Effector CD8-positive, alpha-beta T cell (primary cell): ENCODE measurements around the gene CD276.
"Not testable (repeated sequence)": the region's sequence is repeated elsewhere in the genome, so short reads cannot be mapped to it uniquely, and the experiment has no call there.

Experiments used
- DNase-seq: peaks from one replicate; lab custom pipeline; 2025; lab: John Stamatoyannopoulos, UW
- total RNA-seq, 4 experiments: gene quantifications; one replicate each; lab custom pipeline; 2026; lab: John Stamatoyannopoulos, UW

CD276 gene
- 0 to 2.7 (median 0.44) reads per million in 4 experiments for total RNA-seq

DNA sequence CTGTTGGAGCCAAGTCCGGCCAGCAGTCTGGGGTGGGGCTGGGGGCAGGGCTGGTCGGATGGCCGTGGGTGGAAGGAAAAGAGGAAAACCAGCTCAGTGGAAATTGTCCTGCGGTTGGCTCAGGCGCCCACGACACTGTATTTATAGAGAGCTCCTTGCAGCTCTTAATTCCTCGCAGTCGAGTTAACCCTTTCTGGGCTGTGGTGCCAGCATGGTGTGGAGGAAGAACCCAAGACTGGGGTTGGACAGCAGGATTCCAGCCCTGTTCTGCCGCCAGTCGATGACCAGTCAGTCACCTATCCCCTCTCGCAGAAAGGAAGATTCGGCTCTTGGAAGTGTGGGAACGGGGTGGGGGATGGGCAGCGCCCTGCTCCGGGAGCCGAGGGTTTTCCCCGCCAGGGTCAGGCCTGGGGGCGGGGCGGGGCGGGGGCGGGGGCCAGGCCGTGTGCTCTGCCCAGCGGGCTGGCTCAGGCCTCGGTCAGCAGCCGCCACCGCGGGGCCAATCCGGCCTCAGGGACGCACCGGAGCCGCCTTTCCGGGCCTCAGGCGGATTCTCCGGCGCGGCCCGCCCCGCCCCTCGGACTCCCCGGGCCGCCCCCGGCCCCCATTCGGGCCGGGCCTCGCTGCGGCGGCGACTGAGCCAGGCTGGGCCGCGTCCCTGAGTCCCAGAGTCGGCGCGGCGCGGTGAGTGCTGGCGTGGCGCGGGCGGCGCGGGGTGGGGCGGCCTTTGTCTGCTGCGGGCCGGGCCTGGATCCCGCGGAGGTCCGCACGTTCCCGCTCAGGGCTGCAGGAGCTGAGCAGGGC, at the start of gene CD276:
Gene CD276, plus strand, starts transcription at position 607 of the 804 bp plus-strand sequence. CDS start 15,257 bp downstream, outside the sequence.
- DNase-seq, result no peak

DNA sequence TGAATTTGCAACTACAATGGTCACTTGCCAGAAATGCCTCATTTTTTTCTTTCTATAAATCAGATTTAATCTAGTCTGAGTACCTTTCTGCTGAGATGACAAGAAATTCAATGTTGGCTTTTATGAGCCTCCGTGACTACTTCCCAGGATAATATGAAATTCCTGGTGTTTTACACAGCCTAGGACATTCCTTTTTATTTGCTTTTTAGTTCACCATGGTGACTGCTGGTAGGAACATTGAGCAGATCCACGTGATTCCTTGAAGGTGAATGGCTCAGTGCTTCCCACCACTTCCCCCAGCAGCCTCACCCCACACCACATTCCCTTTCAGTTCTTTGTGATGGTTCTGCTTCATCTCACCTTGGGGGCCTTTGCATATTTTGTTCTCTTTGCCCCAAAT, 46.7 kb upstream of the CD276 start:
- no peak for DNase-seq

DNA sequence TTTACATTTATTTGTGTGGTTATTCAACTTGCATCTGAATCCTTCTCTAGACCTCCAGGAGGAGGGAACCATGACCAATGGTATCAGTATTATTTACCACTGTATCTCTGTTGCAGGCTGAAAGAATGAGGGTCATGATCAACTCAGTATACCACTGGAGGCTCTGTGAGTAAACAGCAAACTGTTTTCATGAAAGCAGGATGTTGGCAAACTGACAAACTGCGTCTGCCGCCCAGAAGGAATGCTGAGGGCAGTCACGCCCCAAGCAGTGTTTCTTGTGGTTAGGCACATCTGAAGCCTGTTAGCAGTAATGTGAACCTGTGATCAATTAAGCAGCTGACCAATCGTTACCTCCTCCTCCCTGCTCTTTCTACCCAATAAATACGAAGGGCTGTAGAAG, 44.7 kb upstream of the CD276 start:
- not testable (repeated sequence) for DNase-seq

DNA sequence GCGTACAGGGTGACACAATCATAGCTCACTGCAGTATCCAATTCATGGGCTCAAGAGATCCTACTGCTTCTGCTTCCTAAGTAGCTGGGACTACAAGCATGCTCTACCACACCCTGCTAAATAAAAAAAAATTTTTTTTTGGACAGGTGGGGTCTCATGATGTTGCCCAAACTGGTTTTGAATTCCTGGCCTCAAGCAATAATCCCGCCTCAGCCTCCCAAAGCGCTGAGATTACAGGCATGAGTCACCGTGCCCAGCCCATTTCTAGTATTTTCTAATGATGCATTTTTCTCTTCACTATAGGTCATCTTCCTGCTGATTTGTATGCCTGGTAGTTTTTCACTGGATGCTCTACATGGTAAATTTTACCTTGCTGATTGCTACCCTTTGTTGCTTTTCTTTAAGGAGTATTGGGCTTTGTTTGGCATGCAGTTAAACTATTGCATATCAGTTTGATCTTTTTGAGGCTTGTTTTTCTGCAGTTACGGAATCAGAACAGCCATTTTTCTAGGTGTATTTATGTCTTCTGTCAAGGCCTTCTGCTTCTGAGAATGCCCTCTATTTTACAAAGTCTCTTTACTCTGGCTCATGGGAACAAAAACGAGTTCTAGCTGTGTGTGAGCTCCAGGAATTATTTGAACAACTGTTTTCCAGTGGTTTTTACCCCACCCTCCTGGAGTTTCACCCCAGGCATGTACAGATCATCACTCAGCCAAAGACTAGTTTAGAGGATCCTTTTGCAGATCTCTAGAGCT, 36.7 kb upstream of the CD276 start:
- DNase-seq, result no peak

DNA sequence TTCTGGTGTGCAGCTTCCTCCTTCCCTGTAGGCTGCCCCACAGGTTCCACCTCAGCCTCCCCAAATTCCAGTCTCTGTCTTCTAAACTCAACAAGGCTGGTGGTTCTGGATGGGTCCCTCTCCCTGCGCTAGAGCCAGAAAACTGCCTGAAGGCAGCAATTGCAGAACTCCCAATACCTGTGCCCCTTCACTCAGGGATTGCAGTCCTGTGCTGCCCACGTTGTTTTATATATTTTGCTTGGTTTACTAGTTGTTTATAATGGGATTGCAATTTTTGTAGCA, 36.2 kb upstream of the CD276 start:
- no peak for DNase-seq

DNA sequence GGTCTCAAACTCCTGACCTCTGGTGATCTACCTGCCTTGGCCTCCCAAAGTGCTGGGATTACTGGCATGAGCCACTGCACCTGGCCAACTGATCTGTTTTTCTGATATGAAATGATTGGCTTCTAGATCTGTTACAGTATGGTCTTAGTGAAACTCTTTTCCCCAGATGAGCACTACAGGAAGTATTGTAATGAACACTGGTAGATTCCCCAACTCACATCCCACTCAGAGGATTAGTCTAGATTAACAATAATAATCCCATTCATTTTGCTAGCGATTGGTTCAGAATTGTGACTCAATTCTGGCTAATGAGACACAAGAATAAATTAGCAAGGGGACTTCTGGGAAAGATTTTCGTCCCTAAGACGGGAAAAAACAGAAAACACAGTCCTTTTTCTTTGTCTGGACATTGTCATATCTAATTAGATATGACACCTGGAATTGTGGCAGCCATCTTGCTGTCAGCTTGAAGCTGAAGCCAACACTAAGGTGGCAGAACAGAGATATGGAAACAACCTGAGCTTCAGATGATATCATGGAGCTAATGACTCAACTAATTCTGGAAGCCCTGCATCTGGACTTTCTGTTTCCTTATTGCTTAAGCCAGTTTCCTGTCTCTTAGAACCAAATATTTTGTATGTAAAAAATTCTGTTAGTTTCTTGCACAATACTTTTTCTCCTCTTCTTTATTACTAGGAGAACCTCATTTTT, 33.6 kb upstream of the CD276 start:
- no peak for DNase-seq

DNA sequence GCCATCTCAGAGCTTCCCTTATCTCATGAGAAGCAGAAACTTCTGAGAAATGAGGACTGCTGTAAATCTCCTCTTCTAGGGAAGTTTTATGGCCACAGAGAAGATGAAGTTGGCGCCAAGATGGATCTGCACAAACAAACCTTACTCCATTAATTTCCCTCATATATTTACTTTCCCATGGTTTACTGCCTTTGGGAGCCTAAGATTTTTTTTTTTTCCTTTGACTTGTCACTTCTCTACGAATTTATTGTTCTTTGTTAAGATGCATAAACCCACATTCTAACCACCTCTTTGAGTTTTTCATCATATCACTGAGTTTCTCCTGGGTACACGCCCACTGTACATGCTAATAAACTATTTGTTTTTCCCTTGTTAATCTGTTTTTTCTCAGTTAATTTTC, 29.5 kb upstream of the CD276 start:
- no peak for DNase-seq

DNA sequence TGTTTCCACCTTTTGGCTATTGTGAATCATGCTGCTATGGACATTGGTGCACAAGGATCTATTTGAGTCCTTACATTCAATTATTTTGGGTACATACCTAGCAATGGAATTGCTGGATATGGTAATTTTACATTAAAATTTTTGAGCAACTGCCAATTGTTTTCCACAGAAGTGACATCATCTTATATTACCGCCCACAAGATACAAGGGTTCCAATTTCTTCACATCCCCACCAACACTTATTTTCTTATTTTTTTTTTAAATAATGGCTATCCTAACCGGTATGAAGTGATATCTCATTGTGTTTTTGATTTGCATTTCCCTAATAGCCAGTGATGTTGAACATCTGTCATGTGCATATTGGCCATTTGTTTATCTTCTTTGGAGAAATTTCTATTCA, 28.5 kb upstream of the CD276 start:
- no peak for DNase-seq

DNA sequence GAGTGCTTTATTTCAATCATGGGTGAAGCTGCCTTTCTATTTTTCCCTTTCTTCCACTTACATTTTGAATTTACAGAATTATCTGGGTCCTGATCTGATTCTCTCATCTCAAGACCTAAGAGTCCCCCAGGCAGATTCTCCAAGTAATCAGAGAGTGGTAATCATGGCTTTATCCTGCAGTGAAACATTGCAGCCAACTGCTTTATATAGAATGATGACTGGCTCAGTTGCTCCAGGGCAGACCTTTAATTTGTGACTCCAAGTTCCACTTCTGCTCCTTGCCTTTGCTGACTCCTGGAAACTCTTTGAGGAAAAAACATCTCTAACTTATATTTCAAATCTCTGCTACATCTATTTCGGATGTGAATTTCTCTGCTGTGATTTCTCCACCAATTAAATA, 25.5 kb upstream of the CD276 start:
- DNase-seq, result no peak

DNA sequence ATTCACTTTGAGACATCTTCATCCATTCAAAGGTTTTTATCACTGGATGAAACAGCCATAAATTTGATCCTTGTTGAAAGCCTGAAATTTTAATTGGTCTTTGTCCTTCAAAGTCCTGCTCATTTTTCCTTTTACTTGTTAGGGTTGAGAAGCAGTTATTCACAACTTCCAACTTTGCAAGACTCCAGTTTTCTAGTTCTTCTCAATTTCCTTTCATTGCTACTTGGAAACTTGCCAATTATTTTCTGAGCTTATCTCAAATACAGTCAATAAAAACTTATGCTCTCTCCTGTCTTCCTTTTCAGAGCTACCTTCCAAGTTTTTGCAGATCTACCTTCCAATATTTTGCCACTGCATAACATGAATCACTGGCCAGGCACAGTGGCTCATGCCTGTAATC, 23.7 kb upstream of the CD276 start:
- DNase-seq, result no peak

DNA sequence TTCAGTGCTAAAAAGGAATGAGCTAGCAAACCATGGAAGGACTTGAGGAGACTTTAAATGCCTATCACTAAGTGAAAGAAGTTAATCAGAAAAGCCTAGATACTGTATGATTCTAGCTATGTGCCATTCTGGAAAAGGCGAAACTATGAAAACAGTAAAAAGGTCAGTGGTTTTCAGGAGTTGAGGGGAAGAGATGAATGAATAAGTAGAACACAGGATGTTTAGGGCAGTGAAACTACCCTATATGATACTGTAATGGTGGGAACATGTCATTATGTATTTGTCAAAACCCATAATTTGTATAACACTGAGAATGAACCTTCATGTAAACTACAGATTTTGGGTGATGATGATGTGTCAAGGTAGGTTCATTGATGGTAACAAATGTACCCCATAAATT, 9.6 kb upstream of the CD276 start:
- DNase-seq, result no peak

DNA sequence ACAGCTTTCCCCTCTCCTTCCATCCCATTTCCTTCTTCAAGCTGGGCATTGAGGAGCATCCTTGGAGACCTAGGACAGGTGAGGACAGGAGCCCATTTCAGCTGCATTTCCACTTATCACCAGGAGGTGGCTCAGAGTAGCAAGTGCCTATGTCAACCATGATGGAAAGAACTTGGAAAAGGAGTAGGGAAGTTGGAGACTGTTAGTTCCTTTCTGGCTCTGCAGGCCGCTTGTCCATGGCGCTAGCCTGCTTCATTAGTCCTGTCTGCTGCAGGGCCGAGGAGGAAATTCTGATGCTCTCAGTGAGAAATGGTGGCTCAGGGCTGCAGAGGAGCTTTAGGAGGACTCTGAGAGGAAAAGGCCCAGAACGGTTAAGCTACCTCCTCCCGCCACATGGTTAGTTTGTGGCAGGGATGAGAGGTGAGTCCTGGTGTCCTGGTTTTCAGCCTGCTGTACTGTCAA, 7.0 kb upstream of the CD276 start:
- peak; percentile 12 for DNase-seq

DNA sequence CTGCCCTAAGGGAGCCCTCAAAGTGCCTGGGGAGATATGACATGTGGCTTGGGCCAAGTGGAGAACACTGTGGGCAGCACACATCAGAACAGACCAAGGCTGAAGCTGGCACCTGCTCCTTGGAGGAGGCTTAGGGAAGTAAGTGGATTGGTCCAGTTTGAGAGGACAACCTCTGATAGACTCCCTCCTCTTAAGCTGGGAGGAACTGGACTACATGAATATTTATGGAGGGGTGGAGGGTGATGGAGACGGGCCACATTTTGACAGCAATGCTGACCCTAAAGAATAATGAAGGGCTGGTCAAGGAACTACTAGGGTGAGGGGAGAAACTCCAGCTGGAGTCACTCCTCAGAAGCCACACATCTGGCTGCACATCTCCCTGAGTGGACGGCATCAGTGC, 6.5 kb upstream of the CD276 start:
- DNase-seq, result no peak

DNA sequence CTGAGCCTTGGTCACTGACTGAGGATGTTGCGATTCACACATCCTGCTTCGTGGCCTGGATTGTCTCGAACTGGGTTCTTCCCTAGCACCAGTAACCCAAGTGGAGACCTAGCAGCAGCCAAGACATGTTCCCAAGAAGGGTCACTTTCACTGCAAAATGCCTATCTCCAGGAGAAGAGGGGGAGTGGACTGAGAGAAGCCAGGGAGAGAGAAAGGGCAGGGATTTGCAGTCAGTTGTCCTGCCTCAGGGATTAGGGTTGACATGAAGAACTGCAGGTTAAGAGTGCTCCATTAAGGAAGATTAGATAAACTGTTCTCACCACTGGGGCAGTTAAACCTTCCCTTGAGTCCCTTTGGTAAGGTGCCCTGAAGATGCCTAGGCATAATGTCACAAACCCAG, 5.7 kb upstream of the CD276 start:
- DNase-seq, result no peak

DNA sequence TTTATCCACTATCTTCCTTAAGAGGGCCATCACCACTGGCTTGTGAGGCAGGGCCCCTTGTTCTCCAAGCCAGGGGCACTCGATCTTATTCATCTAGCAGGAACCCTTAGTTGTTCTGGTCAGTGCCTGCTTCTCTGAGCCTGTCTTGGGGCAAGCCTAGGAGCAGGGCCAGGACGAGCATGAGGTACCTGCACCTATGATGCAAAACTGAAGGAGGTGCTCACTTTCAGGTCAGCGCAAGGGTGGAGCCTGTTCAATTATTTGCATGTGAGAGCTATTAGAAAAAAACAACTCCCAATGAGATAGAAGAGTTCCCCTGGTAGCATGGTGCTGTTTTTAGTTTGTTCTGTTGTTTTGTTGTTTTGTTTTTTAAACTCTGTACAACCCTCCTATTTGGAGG, 5.0 kb upstream of the CD276 start:
- no peak for DNase-seq

DNA sequence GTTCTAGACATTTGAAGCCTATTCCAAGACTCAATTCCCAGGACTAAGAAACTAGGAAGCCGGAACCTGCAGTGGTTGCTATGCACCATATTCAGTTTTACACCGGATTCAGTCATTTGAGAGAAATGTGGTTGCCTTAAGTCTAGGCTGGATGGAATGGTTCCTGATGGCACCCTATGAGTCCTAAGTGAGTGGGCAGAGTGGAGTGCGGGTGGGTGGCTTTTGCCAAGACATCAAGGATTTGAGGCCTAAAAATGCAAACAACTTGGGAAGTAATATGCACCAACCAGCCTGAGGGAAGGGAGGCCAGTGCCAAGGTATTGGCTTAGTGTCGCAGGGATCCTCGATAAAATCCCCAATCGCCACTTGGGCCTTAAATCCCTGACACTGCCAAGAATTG, 4.2 kb upstream of the CD276 start:
- DNase-seq, result no peak

DNA sequence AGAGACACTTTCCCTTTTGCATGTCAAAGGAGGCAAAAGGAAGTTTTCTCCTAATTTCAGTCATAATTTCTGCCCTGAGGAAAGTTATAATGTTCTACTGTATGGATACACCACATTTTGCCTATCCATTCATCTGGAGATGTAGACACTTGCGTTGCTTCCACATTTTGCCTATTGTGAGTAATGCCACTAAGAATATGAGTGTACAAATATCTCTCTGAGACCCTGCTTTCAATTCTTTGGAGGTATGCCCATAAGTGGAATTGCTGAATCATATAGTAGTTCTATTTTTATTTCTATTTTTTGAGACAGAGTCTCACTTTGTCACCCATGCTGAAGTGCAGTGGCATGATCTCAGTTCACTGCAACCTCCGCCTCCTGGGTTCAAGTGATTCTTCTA, 3.6 kb upstream of the CD276 start:
- DNase-seq, result no peak

DNA sequence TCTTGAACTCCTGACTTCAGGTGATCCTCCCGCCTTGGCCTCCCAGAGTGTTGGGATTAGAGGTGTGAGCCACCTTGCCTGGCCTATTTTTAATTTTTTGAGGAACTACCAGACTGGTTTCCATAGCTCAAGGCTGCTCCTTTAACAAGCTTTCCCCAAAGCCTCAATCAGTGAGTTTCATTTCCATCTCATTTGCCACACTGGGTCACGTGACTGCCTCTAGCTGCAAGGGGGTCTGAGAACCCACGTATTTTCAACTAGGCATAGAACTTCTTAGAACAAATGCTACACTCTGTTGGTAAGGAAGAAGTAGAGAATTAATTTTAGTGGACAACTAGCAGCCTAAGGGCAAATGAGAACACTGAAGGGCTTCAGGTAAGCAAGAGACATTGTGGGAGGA, 3.1 kb upstream of the CD276 start:
- no peak for DNase-seq

DNA sequence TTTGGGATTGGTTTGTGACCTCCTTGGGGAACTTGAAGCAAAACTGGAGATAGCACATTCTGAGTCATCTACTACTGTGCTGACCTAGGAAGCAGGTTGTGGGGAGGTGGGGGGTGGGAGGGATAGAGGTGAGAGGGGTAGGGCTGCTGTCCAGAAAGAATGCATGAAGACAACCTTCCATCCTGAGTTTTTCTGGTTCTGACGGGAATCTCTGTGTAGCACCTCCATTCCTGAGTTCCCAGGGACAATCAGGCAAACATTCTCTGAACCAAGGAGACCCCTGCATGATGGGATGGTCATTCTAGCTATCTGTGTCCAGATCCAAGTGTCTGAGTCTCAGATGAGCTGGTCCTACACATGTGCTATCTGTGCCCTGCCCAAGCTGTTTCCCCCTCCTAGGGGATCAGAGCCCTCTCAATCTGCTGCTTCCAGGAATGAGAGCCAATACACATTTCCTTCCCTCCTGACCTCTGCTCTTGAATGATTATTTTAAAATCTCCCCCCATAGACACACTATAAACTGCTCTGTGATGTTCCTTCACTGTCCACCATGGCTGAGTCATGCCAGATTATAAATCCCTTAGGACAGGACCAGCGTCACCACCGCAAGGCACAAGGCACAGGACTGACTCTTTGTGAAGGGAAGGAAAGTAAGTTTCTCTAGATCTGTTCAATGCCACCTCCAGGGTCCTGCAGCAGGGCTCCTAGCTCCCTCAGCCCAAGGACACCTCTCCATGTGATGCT, 2.2 kb upstream of the CD276 start:
- no peak for DNase-seq

DNA sequence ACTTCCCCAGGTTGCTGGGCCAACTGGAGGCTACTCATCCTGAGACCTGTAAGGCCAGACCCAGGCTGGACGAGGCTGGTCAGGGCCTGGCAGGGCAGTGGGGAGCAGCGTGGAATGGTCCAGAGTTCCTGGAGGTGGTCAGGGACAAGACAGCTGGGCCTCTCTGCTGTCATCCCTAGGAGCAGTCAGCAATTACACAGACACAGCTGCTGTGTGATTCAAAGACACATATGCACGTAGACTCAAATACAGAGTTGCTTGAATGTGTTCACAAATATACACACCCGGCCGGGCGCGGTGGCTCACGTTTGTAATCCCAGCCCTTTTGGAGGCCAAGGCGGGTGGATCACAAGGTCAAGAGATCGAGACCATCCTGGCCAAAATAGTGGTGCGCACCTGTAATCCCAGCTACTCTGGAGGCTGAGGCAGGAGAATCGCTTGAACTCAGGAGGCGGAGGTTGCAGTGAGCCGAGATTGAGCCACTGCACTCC, 1.5 kb upstream of the CD276 start:
- no peak for DNase-seq

DNA sequence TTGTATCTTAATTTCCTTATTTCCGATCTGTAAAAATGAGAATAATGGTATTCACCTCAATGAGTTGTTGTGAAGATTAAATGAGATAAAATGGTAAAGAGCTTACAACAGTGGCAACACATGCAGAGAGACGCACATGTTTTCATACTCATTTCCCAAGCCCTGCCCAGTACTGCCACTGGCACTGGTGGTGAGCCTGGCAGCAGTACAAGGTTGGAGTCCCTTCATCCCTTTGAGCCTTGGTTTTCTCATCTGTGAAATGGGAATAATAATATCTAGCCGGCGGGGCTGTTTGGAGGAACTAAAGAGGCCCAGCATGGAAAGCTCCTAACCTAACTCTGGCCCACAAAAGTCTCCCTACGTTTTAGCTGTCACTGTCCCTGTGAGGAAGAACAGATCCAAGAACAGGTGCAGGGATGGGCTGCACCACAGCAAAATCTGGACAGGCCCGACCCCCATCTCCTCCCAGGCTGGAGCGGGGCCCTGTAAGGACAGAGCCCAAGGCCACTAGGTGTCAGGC, 866 bp upstream of the CD276 start:
- DNase-seq, result no peak
